RCC 7860 (cell line): ENCODE data around the gene DNAL4.

Experiments
- DNase-seq: peaks from one replicate; pipeline ENCODE4 v3.0.0-alpha.2; 2015; ENCODE audit warnings: low spot score
- FAIRE-seq: peaks from 2 replicates; lab custom pipeline; 2012; peaks lifted over from hg19 to GRCh38; lab: Jason Lieb, UNC

Gene DNAL4

GRCh38 chr22:38728871-38729796 is 64.8 kb downstream of the DNAL4 start:
- FAIRE-seq (no peak), DNase-seq (no peak)
